ENCODE results near the gene NR3C1. TPM values are rescaled to one million over a fixed set of nuclear protein-coding genes. Genes with fewer than 3 reads are reported as not detected.

The NR3C1 gene
- total RNA-seq, 1 experiment from 2014 or later = 31.4 TPM

DNA sequence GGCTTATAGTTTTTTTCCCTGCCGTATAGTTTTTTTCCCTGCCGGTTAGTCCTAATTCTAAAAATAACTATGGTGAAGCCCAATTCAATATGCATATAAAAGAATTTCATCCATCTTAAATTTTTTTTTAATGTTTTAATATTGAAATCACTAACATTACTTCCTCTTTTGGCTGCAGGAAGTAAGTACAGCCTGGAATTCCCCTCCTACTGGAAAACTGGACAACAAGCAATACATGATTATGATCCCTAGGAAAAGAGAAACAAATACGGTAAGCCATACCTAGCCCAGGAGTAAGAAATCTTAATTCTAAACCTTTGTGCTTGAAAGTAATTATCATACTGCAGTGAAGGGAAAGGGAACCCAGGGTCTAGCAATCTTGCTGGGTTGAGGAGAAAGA, 119.0 kb downstream of the NR3C1 start:
- Histone ChIP-seq H3K14ac (ENCODE audit: insufficient read depth, low read length) (no peak overlapping the region), H3K9ac (ENCODE audit: extremely low read depth, insufficient read length, low read length) (no peak overlapping the region), H3K79me2 (ENCODE audit: insufficient read depth, low read length) (no peaks in the 10 kb centered on the region), H3K18ac (ENCODE audit: insufficient read length, low read depth, low read length) (no peak overlapping the region), H3K56ac (ENCODE audit: insufficient read length, low read depth, low read length) (no peak overlapping the region), H4K20me1 (ENCODE audit: control insufficient read depth, insufficient read depth, insufficient read length) (no peaks in the 10 kb centered on the region), H3K4me1 (ENCODE audit: insufficient read depth, low read length) (0 out of 2 replicates have a peak, but pooled peaks cover 3% of the 10 kb centered on the region), H3K27ac (ENCODE audit: insufficient read length, low read depth, low read length) (no peak overlapping the region), H2BK15ac (ENCODE audit: low read depth, low read length) (no peak overlapping the region), H3K23me2 (ENCODE audit: insufficient read length, low read depth, low read length, poor library complexity, severe bottlenecking) (no peaks in the 10 kb centered on the region), H3K79me1 (ENCODE audit: insufficient read depth, low read depth, low read length, poor library complexity, severe bottlenecking) (no peaks in the 10 kb centered on the region), H3K4me2 (ENCODE audit: insufficient read depth, insufficient read length, low read length) (no peak overlapping the region), H3K9me3 (ENCODE audit: control insufficient read depth, low read depth, low read length) (no peaks in the 10 kb centered on the region), H2AK5ac (ENCODE audit: insufficient read length, low read length) (no peak overlapping the region), H2BK5ac (ENCODE audit: insufficient read length, low read length) (no peak overlapping the region), H3T11ph (ENCODE audit: low read length) (no peak overlapping the region), H4K5ac (ENCODE audit: insufficient read length, low read depth, low read length) (no peak overlapping the region), H2BK12ac (ENCODE audit: insufficient read length, low read depth, low read length) (no peak overlapping the region), H3K4ac (ENCODE audit: low read depth, low read length) (no peak overlapping the region), H3K23ac (ENCODE audit: insufficient read length, low read depth, low read length) (no peak overlapping the region), H2BK20ac (ENCODE audit: low read depth, low read length, poor library complexity, severe bottlenecking) (no peak overlapping the region), H2AFZ (ENCODE audit: low read length) (no peak overlapping the region), H3K27me3 (ENCODE audit: insufficient read depth, low read length) (no peaks in the 10 kb centered on the region), H4K8ac (replicated peaks; ENCODE audit: insufficient read length, low read depth, low read length) (no peak overlapping the region), H4K91ac (ENCODE audit: insufficient read length, low read depth, low read length) (no peak overlapping the region), H2BK120ac (ENCODE audit: low read depth, low read length, poor library complexity, severe bottlenecking) (no peak overlapping the region)
- Mint-ChIP-seq H3K27me3 (ENCODE audit: low read depth) (no peaks in the 10 kb centered on the region), H3K27ac (no peak overlapping the region), H3K4me1 (peaks cover 6 to 9% of the 10 kb centered on the region in 2 experiments), H3K36me3 (ENCODE audit: insufficient read depth in 1 of 3, low read depth in 3 of 3) (peaks cover 12 to 16% (median 16%) of the 10 kb centered on the region in 3 experiments), H3K4me3 (no peak overlapping the region), H3K9me3 (peaks cover 7 to 9% of the 10 kb centered on the region in 2 experiments; a peak in 3 of 5 replicates)
- TF ChIP-seq, protein P1, sequence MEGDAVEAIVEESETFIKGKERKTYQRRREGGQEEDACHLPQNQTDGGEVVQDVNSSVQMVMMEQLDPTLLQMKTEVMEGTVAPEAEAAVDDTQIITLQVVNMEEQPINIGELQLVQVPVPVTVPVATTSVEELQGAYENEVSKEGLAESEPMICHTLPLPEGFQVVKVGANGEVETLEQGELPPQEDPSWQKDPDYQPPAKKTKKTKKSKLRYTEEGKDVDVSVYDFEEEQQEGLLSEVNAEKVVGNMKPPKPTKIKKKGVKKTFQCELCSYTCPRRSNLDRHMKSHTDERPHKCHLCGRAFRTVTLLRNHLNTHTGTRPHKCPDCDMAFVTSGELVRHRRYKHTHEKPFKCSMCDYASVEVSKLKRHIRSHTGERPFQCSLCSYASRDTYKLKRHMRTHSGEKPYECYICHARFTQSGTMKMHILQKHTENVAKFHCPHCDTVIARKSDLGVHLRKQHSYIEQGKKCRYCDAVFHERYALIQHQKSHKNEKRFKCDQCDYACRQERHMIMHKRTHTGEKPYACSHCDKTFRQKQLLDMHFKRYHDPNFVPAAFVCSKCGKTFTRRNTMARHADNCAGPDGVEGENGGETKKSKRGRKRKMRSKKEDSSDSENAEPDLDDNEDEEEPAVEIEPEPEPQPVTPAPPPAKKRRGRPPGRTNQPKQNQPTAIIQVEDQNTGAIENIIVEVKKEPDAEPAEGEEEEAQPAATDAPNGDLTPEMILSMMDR (conservative IDR thresholded peaks at IDR 0.05) = no peak
- WGBS (ENCODE audit: extremely low coverage, insufficient read length, low lambda C conversion rate) = no CpG with 5 or more reads among the region's 3 CpGs
- no peak for DNase-seq

Measured in H9 (cell line).